Heart left ventricle (tissue), 13 donors: ENCODE results near the gene MTMR4.

Experiments used
- POLR2A ChIP-seq, 2 donors: fragments of 450-650 bp; IDR thresholded peaks; one replicate each; pipeline ENCODE4 v1.6.1; 2017; ENCODE audit warnings: antibody characterized with exemption in 2 of 2, mild to moderate bottlenecking in 2 of 2, moderate library complexity in 2 of 2
- TF ChIP-seq, protein P1 (sequence below), 12 donors: fragments of 200-600 bp; sonication (generic) in 4 of 12; IDR thresholded peaks; one replicate each; pipeline versions ENCODE4 v1.5.0 to v1.8.0; 2018 to 2022; ENCODE audit warnings: antibody characterized with exemption in 12 of 12, mild to moderate bottlenecking in 5 of 12
- donor health status: ischemic (EF 13 %, LVEDD 7.1; RV severe dilation, severe dysfunction).
- donor health status: DM: no; HTN: yes; CAD: no.
- donor health status: DM: no; HTN: no; CAD: no.
- donor health status: ischemic (EF 25% LVEDD 6.9; RV normal size, moderate dysfunction).
- donor health status: ischemic (EF 25% LVEDD 5.7; RV mildly dilated, moderate dysfunction).
- donor health status: ischemic (EF 35%, LVEDD 5.7; RV mildly dilated, moderate dysfunction).
- donor health status: nonischemic (EF 11% LVEDD 7.7; RV severe dilation, severe dysfunction).
- donor health status: DM: yes; HTN: yes; CAD: no.
- donor health status: PGD.
- donor health status: ischemic (EF 29% LVEDD 5.4; RV normal size, mild dysfunction).
- donor health status: nonischemic (EF 23%, LVEDD 6.1; RV moderate dilation, normal function).

DNA sequence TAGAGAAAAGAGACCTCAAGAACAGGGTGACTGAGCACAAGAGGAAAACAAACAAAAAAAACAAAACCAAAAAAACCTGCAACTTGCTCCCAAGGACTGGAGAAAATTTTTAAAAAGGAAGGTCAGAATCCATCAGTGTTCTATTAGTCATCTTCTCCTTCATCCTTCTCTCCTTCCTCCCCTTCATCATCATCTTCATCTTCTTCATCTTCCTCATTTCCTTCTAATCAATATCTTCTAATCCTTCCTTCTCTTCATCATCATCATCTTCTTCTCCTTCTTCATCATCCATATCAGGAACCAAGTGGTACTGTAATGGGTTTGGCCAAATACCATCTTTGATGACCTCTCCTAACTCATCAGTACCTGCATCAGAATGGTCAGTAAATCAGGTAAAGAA is 38.5 kb downstream of the MTMR4 start:
- TF ChIP-seq, protein P1, sequence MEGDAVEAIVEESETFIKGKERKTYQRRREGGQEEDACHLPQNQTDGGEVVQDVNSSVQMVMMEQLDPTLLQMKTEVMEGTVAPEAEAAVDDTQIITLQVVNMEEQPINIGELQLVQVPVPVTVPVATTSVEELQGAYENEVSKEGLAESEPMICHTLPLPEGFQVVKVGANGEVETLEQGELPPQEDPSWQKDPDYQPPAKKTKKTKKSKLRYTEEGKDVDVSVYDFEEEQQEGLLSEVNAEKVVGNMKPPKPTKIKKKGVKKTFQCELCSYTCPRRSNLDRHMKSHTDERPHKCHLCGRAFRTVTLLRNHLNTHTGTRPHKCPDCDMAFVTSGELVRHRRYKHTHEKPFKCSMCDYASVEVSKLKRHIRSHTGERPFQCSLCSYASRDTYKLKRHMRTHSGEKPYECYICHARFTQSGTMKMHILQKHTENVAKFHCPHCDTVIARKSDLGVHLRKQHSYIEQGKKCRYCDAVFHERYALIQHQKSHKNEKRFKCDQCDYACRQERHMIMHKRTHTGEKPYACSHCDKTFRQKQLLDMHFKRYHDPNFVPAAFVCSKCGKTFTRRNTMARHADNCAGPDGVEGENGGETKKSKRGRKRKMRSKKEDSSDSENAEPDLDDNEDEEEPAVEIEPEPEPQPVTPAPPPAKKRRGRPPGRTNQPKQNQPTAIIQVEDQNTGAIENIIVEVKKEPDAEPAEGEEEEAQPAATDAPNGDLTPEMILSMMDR (IDR thresholded peaks at IDR 0.05), result no peak
- no peak for TF ChIP-seq POLR2A (IDR thresholded peaks at IDR 0.05)
